Endothelial cell of umbilical vein (primary cell): ENCODE measurements around the gene AIG1.

Experiments
- POLR2A ChIP-seq: IDR thresholded peaks from 2 replicates; pipeline ENCODE4 v1.6.1; 2012; ENCODE audit warnings: low read depth, mild to moderate bottlenecking, control low read depth, low read length
- POLR2AphosphoS5 ChIP-seq: IDR thresholded peaks from 2 replicates; pipeline ENCODE4 v1.6.1; 2012; ENCODE audit warnings: low read depth, mild to moderate bottlenecking, control low read depth, low read length, moderate library complexity; ENCODE audit not compliant: insufficient read depth

- TF ChIP-seq POLR2A, result no peak
- no peak for TF ChIP-seq POLR2AphosphoS5
Measured at GRCh38 chr6:143356101-143356880, 295.6 kb downstream of the AIG1 start.
